Measurements from ENCODE around the gene HS6ST2.

Gene HS6ST2

DNA sequence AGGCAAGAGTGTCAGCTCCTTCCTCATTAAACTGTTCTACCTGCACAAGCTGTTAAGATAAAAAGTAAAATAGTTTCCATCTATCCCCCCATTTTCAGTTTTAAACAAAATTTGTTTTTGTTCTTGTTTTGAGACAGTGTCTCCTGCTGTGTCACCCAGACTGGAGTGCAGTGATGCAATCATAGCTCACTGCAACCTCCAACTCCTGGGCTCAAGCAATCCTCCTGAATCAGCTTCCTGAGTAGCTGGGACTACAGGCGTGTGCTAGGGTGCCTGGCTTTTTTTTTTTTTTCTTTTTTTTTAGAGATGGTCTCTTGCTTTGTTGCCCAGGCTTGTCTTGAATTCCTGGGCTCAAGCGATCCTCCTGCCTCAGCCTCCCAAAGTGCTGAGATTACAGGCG lies 105.4 kb downstream of the HS6ST2 start:
- in situ Hi-C loops (cut with MboI; ENCODE audit: low sequenced_read_pairs): no loop called here

DNA sequence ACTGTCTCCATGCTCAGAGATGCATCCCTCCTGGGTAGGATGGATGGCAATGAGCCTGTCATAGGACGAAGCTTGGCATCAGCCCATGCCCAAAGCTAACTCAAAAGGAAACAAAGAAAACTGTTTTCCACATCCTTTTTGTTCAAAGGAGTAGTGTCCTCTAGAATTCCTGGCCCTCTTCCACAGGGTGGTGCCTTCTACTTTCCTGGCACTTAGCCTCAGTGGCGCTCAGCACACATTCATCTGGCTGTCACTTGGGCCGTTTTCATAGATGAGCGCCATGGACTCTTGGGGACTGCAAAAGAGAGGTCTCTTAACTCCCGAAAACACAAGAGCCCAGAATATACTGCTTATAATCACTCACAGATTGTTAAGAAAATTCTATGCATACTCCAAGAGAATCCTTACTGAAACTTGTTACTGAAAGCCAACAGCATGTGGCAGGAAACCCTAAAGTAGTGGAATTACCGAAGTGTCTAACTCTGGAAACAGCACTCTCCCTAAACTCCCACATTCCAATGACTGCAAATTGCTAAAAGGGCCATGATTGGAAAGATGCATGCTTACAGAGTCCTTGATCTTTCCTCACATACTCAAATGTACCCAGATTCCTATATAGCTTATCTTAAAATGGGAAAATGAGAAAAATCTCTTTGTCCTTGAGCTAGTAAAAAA lies 110.0 kb downstream of the HS6ST2 start:
- in situ Hi-C loops (cut with MboI; ENCODE audit: low sequenced_read_pairs): no loop called here

DNA sequence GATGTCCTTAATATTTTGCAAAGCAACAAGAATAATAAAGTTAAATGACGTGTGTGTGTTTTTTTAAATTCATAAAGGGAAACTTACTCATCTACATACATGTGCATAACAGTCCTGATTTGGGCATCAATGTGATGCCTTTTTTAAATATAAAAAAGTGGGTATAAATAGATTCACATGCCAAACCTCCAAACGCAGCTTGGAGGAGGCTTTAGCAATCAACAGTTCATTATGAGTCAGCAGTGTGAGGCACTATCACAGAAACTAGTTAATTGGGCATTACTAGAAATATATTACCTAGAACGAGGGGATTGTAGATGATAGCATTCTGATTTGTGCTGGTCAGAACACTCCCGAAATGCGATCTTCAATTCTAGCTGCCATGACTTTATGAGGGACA lies 115.1 kb downstream of the HS6ST2 start:
- in situ Hi-C loops (cut with MboI; ENCODE audit: low sequenced_read_pairs): no loop called here

DNA sequence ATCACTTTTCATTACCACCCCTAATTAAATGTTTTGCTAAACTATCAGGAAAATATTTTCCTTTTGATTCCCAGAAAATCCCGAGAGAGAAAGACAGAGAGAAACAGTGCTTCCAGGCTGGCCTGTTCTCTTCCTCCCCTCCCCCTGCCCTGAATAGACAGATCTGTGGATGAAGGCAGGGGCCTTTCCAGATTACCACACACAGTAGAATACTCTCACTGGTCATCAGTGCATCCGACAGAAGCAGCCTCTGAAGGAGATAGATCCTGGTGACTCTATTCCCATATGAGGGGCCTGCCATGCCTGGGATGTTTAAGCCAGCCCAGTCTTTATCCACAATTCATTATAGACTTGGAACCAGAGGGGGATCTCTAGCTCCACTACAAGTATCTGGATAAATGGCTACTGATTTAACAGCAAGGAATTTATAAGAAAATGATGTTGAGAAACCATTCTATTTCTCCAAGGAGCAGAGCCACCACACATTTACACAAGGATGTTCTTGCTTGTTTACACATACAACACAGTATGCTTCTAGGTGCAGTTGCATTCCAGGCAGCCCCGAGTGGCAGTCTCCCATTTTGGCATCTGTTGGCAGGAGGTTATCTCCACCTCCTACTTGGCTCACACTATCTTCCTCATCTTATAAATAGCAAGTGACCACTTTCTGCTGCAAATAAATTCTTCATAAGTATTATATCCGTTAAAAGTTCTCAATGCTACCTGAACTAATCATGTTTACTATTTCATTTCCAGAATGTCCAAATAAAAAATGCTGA lies 115.8 kb downstream of the HS6ST2 start:
- in situ Hi-C loops (cut with MboI; ENCODE audit: low sequenced_read_pairs): no loop called here

GRCh38 chrX:132837967-132838366 lies 120.5 kb downstream of the HS6ST2 start:
- in situ Hi-C loops (cut with MboI; ENCODE audit: low sequenced_read_pairs): no loop called here

DNA sequence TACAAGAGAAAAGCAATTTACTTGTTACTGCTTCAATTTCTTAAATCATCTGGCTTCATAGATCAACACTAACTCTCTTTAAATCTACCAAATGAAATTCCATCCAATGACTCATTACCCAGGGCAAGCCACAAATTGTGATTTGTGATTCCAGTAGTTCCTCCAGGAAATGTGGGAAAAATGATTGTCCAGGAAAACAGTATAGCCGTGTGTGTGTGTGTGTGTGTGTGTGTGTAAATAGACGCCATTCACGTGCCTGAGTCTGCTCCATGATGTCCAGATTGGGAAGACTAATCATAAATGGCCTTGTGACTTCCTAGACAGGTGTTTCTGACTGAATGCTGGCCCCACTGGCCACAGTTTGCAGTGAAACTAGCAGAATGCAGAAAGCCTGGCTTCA lies 121.3 kb downstream of the HS6ST2 start:
- in situ Hi-C loops (cut with MboI; ENCODE audit: low sequenced_read_pairs): no loop called here

DNA sequence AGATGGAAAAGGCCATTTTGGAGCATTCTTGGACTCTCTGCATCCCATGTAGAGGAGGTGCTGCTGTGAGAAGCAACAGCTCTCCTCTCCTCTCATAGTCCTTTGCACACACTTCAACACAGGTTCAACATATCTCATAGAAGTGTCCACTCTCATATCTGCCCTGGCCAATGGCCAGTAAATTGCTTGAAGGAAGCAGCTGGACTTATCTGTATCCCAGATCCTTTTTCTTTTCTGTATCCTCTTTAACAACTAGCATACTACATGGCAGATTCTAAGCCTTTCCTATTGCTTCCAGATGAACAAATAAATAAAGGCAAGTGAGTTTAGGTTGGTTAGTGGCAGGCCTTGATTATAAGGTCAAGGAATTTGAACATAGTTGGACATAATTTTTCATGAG lies 122.0 kb downstream of the HS6ST2 start:
- in situ Hi-C loops (cut with MboI; ENCODE audit: low sequenced_read_pairs): no loop called here

DNA sequence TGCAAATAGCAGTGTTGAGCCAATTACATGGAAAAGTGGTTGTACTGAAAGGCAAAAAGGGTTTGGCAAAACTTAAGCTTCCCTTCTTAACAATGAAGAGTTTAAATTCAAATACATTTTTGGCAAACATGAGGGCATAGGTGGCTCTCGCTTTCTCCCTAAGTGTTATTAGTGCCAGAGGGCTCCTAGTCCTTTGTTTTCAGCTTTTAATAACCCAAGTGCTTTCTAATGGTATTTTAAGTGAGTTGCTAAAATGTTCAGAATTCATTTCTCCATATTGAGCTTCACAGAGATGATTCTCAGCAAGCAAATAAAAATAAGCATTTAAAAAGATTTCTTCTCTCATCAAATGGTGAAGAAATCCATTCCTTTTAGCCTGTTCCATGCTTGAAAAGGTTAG lies 123.7 kb downstream of the HS6ST2 start:
- in situ Hi-C loops (cut with MboI; ENCODE audit: low sequenced_read_pairs): no loop called here

DNA sequence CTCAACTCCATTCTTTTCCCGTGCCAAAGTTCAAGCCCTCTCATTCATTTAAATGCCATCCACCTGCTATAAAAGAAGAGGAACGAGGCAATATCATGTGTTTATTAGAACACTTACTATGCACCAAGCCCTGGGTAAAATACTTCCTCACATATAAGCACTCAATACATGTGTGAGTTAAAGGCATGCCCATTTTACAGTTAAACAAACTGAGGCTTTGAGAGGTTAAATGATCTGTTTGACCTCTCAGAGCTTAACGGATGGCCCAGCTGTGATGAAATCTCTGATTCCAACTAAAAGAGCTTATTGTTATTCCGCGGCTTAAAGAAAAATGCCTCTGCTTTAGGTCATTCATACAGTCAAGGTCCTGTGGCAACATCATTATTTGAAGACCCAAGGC lies 124.3 kb downstream of the HS6ST2 start:
- in situ Hi-C loops (cut with MboI; ENCODE audit: low sequenced_read_pairs): no loop called here

- in situ Hi-C loops (cut with MboI; ENCODE audit: low sequenced_read_pairs): no loop called here
Observed at GRCh38 chrX:132833373-132833772, 125.1 kb downstream of the HS6ST2 start.

GRCh38 chrX:132831336-132831973 lies 127.0 kb downstream of the HS6ST2 start:
- in situ Hi-C loops (cut with MboI; ENCODE audit: low sequenced_read_pairs): no loop called here

- in situ Hi-C loops (cut with MboI; ENCODE audit: low sequenced_read_pairs): no loop called here
Observed at GRCh38 chrX:132822634-132823012, 135.8 kb downstream of the HS6ST2 start.

GRCh38 chrX:132821974-132822633 lies 136.3 kb downstream of the HS6ST2 start:
- in situ Hi-C loops (cut with MboI; ENCODE audit: low sequenced_read_pairs): no loop called here

- in situ Hi-C loops (cut with MboI; ENCODE audit: low sequenced_read_pairs): no loop called here
Observed at GRCh38 chrX:132820675-132821074, 137.8 kb downstream of the HS6ST2 start.

DNA sequence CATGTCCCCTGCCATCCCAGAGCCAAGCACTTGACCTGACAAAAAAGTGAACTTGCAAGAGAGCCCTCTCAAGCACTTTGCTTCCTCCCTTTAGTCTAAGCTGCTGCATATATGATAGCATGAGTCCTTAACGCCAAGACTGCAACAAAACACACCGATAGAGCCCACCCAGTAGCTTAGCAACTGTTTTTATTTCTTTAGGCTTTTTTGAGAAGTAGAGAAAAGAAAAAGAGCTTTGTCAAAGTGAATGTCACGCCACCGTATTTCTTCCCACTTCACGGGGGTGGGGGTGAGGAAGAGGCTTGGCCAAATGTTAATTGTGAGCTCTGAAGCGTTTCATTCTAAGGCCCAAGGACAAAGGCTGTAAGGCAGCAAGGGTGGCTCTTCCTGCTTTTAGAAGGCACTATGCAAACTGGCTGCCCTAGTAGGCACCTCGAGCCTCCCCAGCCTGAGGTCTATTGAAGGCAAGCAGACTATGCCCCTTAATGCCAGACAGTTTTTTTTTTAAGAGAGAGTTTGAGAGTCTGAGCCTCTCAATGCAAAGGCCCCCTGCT lies 138.6 kb downstream of the HS6ST2 start:
- in situ Hi-C loops (cut with MboI; ENCODE audit: low sequenced_read_pairs): no loop called here

DNA sequence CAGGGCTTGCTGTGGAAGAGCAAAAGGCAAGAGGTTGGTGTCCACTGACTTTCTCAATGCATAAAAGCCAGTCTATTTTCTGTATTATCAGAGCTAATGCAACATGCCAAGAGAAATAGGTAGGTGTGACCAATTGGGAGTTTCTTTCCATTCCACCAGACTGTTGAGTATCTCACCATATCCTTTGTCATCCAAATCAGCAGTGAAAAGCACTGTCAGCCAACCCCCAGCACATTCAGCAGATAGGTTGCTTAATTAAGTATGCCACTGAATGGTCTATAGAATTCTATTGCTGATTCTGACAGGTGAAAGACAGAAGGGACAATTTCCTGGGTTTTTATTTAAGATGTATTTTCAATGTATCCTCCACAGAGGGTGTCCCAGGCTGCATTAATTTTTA lies 139.8 kb downstream of the HS6ST2 start:
- in situ Hi-C loops (cut with MboI; ENCODE audit: low sequenced_read_pairs): no loop called here

DNA sequence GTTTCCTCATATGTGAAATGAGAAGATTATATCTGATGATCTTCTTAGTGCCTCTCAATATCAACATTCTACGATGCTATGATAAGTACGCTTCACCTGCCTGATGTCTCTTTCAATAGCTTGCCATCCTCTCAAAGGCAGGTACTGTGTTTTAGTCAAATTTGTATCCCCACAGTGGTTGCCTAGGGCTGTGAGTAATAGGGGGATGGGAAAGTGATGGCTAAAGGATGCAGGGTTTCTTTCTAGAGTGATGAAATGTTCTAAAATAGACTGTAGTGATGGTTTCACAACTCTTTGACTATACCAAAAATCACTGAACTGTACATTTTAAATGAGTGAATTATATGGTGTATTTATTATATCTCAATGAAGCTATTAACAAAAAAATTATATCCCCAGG lies 142.8 kb downstream of the HS6ST2 start:
- in situ Hi-C loops (cut with MboI; ENCODE audit: low sequenced_read_pairs): no loop called here

DNA sequence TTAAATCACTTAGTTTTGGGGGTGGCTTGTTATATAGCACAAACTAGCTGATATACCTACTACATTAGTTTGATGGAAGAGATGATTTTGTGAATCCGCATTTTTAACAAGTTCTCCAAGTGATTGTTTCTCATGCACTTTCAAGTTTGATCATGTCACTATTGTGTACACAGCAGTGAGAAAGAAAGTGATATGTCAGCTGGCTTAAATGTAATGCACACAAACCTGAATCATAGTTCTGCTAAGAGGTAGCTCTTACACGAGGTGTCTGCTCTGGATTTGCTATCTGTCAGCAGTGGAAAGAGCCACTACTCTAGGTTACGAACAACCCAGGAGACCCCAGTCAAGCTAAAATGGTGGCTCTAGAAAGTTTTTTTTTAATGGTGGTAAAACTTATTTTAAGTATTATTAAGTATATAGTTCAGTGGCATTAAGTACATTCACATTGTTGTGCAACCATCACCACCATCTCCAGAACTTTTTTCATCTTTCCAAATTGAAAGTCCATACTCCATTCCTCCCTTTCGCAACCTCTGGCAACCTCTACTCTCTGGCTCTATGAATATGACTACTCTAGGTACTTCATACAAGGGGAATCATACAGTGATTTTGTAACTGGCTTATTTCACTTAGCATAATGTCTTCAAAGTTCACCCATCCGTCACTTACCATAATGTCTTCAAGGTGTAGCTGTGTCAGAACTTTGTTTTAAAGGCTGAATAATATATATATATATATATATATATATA lies 147.3 kb downstream of the HS6ST2 start:
- in situ Hi-C loops (cut with MboI; ENCODE audit: low sequenced_read_pairs): no loop called here

DNA sequence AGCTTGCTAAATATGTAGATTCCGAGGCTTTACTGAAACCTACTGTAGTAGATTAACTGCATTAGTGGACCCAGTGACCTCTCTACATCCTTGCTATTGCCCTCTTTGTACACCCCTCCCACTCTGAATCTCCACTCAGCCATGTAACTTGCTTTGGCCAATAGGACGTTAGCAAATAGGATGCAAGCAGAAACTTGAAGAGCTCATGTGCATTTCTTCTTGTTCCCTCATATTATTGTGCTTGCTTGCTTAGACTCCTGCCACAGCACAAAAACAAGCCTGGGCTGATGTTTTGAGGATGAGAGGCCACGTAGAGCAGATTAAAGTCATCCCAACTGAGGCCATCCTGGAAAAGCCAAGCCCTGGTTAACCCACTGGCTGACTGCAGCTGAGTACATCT lies 147.9 kb downstream of the HS6ST2 start:
- in situ Hi-C loops (cut with MboI; ENCODE audit: low sequenced_read_pairs): no loop called here

GRCh38 chrX:132809581-132809980 lies 148.8 kb downstream of the HS6ST2 start:
- in situ Hi-C loops (cut with MboI; ENCODE audit: low sequenced_read_pairs): no loop called here

Data from hTERT RPE-1 (cell line).